SU-DHL-6 (cell line): ENCODE data around the gene SAMD14.

Source experiments
- H2AFZ ChIP-seq: fragments of 200-600 bp; sonication (generic); 2 replicates; pipeline ENCODE4 v1.6.1; 2014; ENCODE audit warnings: low read depth, mild to moderate bottlenecking, moderate library complexity, mixed read lengths, antibody characterized with exemption, low read length; ENCODE audit not compliant: severe bottlenecking
- H3F3A ChIP-seq: fragments of 200-600 bp; shearing (Covaris generic); 2 replicates; pipeline ENCODE4 v1.6.0; 2016; ENCODE audit warnings: antibody characterized with exemption, mild to moderate bottlenecking; ENCODE audit not compliant: insufficient read depth
- H3K27ac ChIP-seq: fragments of 200-600 bp; sonication (generic); 2 replicates; pipeline ENCODE4 v1.5.1; 2016; ENCODE audit warnings: low read depth, mild to moderate bottlenecking, low read length, moderate library complexity, mixed read lengths
- H3K27me3 ChIP-seq: fragments of 200-600 bp; sonication (generic), shearing (Covaris generic); 2 replicates; pipeline ENCODE4 v1.6.0; 2014; ENCODE audit warnings: mild to moderate bottlenecking, low read length
- H3K36me3 ChIP-seq: fragments of 200-600 bp; sonication (generic); 2 replicates; pipeline ENCODE4 v1.6.1; 2014; ENCODE audit warnings: mild to moderate bottlenecking, low read length, mixed read lengths
- H3K4me2 ChIP-seq: fragments of 300-600, 200-600 bp; shearing (Covaris generic), sonication (generic); 2 replicates; pipeline ENCODE4 v1.6.0; 2014; ENCODE audit warnings: low read length, low read depth, mild to moderate bottlenecking; ENCODE audit not compliant: poor library complexity, severe bottlenecking
- H3K4me3 ChIP-seq: fragments of 200-600 bp; sonication (generic); 2 replicates; pipeline ENCODE4 v1.5.1; 2014; ENCODE audit warnings: antibody characterized with exemption, low read length, mild to moderate bottlenecking, mixed read lengths; ENCODE audit not compliant: insufficient read depth, poor library complexity, severe bottlenecking
- H3K79me2 ChIP-seq: fragments of 200-600 bp; sonication (generic); 2 replicates; pipeline ENCODE4 v1.6.1; 2014; ENCODE audit warnings: mild to moderate bottlenecking, low read length, moderate library complexity; ENCODE audit not compliant: insufficient read depth
- H3K9ac ChIP-seq: fragments of 200-600 bp; sonication (generic); 2 replicates; pipeline ENCODE4 v1.7.0; 2014; ENCODE audit warnings: mild to moderate bottlenecking, low read length
- H3K9me2 ChIP-seq: fragments of 200-600 bp; sonication (generic); replicated peaks from 2 replicates; pipeline ENCODE4 v1.6.1; 2014; ENCODE audit warnings: low read length; ENCODE audit not compliant: insufficient read depth
- H3K9me3 ChIP-seq: fragments of 200-600 bp; sonication (generic); 2 replicates; pipeline ENCODE4 v1.6.1; 2014; ENCODE audit warnings: low read length, mixed read lengths; ENCODE audit not compliant: insufficient read depth
- H4K20me1 ChIP-seq: fragments of 200-600 bp; sonication (generic); 2 replicates; pipeline ENCODE4 v1.6.1; 2014; ENCODE audit warnings: low read depth, mild to moderate bottlenecking, antibody characterized with exemption, low read length, moderate library complexity, mixed read lengths
- EZH2phosphoT487 ChIP-seq: fragments of 200-600 bp; sonication (generic), shearing (Covaris generic); conservative IDR thresholded peaks from 2 replicates; pipeline ENCODE4 v1.6.1; 2018; ENCODE audit warnings: mild to moderate bottlenecking, antibody characterized with exemption, low read length, moderate library complexity, mixed read lengths
- TF ChIP-seq, protein P1 (sequence below): fragments of 200-600 bp; sonication (generic); IDR thresholded peaks from one replicate; pipeline ENCODE4 v1.5.1; 2017; ENCODE audit warnings: antibody characterized with exemption, mild to moderate bottlenecking, low read length, moderate library complexity; ENCODE audit not compliant: insufficient read depth, poor library complexity, severe bottlenecking

Gene SAMD14

DNA sequence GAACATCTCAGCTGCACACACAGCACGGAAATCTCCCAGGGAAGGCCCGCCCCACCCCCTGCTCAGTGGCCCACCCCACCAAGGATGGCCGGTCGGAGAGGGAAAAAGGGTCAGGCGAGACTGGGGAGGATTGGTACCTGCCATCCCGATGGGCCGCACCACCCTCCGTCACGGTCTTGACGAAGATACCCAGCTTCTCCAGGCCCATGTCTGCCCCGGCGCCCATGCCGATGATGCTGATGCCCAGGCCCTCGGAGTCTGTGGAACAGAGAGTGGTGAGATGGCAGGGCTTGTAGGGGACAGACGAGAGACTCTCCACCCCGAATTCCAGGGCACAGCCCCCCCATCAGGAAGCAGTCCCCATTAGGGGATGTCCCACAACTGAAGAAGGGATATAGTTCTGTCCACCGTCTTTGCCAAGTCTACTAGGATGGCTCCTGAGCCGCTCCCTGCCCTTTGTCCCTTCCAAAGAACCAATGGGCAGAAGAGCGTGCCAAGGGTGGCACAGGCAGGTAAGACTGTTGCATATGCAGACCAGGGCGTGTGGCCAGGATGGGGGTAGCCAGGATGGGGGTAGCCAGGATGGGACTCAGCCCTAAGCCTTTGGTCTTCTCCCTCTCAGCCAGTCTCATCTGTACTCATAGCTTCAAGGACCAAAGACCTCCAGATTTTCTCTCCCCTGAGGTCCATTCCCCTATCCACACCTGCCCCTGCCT, 13.7 kb upstream of the SAMD14 start:
- TF ChIP-seq EZH2phosphoT487, result no peak
- TF ChIP-seq, protein P1, sequence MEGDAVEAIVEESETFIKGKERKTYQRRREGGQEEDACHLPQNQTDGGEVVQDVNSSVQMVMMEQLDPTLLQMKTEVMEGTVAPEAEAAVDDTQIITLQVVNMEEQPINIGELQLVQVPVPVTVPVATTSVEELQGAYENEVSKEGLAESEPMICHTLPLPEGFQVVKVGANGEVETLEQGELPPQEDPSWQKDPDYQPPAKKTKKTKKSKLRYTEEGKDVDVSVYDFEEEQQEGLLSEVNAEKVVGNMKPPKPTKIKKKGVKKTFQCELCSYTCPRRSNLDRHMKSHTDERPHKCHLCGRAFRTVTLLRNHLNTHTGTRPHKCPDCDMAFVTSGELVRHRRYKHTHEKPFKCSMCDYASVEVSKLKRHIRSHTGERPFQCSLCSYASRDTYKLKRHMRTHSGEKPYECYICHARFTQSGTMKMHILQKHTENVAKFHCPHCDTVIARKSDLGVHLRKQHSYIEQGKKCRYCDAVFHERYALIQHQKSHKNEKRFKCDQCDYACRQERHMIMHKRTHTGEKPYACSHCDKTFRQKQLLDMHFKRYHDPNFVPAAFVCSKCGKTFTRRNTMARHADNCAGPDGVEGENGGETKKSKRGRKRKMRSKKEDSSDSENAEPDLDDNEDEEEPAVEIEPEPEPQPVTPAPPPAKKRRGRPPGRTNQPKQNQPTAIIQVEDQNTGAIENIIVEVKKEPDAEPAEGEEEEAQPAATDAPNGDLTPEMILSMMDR, result no peak
- H4K20me1 ChIP-seq, result no peaks in the 10 kb centered on the region
- no peaks in the 10 kb centered on the region for H3K9me2 ChIP-seq
- no peak overlapping the region for H2AFZ ChIP-seq
- H3K4me3 ChIP-seq, result no peak overlapping the region
- peaks cover 25% of the 10 kb centered on the region for H3K79me2 ChIP-seq
- no peak overlapping the region for H3K27ac ChIP-seq
- H3F3A ChIP-seq, result no peaks in the 10 kb centered on the region; the same call in 1 of the 2 replicates
- peaks cover 10% of the 10 kb centered on the region for H3K36me3 ChIP-seq
- H3K9ac ChIP-seq, result no peak overlapping the region
- no peaks in the 10 kb centered on the region for H3K9me3 ChIP-seq
- no peaks in the 10 kb centered on the region for H3K27me3 ChIP-seq
- H3K4me2 ChIP-seq, result no peak overlapping the region

- H3K79me2 ChIP-seq, result peaks cover 6% of the 10 kb centered on the region
- H4K20me1 ChIP-seq, result no peaks in the 10 kb centered on the region
- no peak overlapping the region for H3K4me2 ChIP-seq
- H2AFZ ChIP-seq, result no peak overlapping the region
- H3F3A ChIP-seq, result no peaks in the 10 kb centered on the region
- no peak overlapping the region for H3K9ac ChIP-seq
- 0 out of 2 replicates have a peak overlapping the region, but pooled peaks have one; percentile 3 for H3K27ac ChIP-seq
- H3K27me3 ChIP-seq, result no peaks in the 10 kb centered on the region
- no peaks in the 10 kb centered on the region for H3K9me3 ChIP-seq
- H3K36me3 ChIP-seq, result peaks cover 15% of the 10 kb centered on the region
- H3K9me2 ChIP-seq, result no peaks in the 10 kb centered on the region
- no peak for TF ChIP-seq EZH2phosphoT487
- TF ChIP-seq, protein P1, result no peak
- no peak overlapping the region for H3K4me3 ChIP-seq
Observed at GRCh38 chr17:50141745-50142110, 11.8 kb upstream of the SAMD14 start.

GRCh38 chr17:50141026-50141744, 11.2 kb upstream of the SAMD14 start:
- no peak for TF ChIP-seq EZH2phosphoT487
- TF ChIP-seq, protein P1, result no peak
- Histone ChIP-seq H2AFZ (no peak overlapping the region), H3K9ac (no peak overlapping the region), H3K9me3 (no peaks in the 10 kb centered on the region), H3K9me2 (no peaks in the 10 kb centered on the region), H3K27ac (no peak overlapping the region), H3F3A (no peaks in the 10 kb centered on the region), H4K20me1 (no peaks in the 10 kb centered on the region), H3K4me3 (no peak overlapping the region), H3K36me3 (peaks cover 15% of the 10 kb centered on the region), H3K27me3 (no peaks in the 10 kb centered on the region), H3K79me2 (peaks cover under 1% of the 10 kb centered on the region; the same call in 1 of the 2 replicates), H3K4me2 (no peak overlapping the region)
